GM18873 (cell line): ENCODE measurements around the gene TMPRSS9.
"Not testable (repeated sequence)": the region's sequence is repeated elsewhere in the genome, so short reads cannot be mapped to it uniquely, and the experiment has no call there.

ENCODE experiments used
- ATAC-seq: cut with Tn5 transposase; IDR thresholded peaks from one replicate; pipeline ENCODE4 v1.9.1; 2021; ENCODE audit warnings: mild to moderate bottlenecking, moderate library complexity, moderate number of reproducible peaks; ENCODE audit not compliant: unreplicated experiment, low FRiP score

Gene TMPRSS9

GRCh38 chr19:2416321-2417097 lies 56.4 kb downstream of the TMPRSS9 start:
- ATAC-seq, result no peak

- not testable (repeated sequence) for ATAC-seq
Observed at GRCh38 chr19:2417436-2417835, 57.4 kb downstream of the TMPRSS9 start.

- no peak for ATAC-seq
Observed at GRCh38 chr19:2417881-2418406, 57.9 kb downstream of the TMPRSS9 start.

- ATAC-seq, result no peak
Observed at GRCh38 chr19:2419754-2420153, 59.7 kb downstream of the TMPRSS9 start.

- ATAC-seq, result no peak
Observed at GRCh38 chr19:2420490-2420889, 60.4 kb downstream of the TMPRSS9 start.

GRCh38 chr19:2421581-2422306 lies 61.7 kb downstream of the TMPRSS9 start:
- no peak for ATAC-seq

- no peak for ATAC-seq
Observed at GRCh38 chr19:2423071-2423914, 63.2 kb downstream of the TMPRSS9 start.

- ATAC-seq, result no peak
Observed at GRCh38 chr19:2423915-2424685, 64.0 kb downstream of the TMPRSS9 start.

- ATAC-seq, result no peak
Observed at GRCh38 chr19:2424686-2425621, 64.9 kb downstream of the TMPRSS9 start.

- ATAC-seq, result no peak
Observed at GRCh38 chr19:2425622-2426581, 65.8 kb downstream of the TMPRSS9 start.

- ATAC-seq, result no peak
Observed at GRCh38 chr19:2426611-2427428, 66.8 kb downstream of the TMPRSS9 start.

- peak; percentile 64 for ATAC-seq
Observed at GRCh38 chr19:2427429-2428320, 67.6 kb downstream of the TMPRSS9 start, which contains the start of gene TIMM13. Gene TIMM13 (minus strand): TSS chr19:2427586. CDS start chr19:2427533, 53 bp downstream.

GRCh38 chr19:2428321-2428690 lies 68.2 kb downstream of the TMPRSS9 start:
- no peak for ATAC-seq

- no peak for ATAC-seq
Observed at GRCh38 chr19:2428756-2429711, 69.0 kb downstream of the TMPRSS9 start.
